Brain microvascular endothelial cell (primary cell): ENCODE measurements around the gene HLA-DOB.

Experiments used
- DNase-seq: peaks from one replicate; pipeline ENCODE4 v3.0.0-alpha.2; 2020
- H3K27ac ChIP-seq: fragments of 250-450 bp; sonication (Bioruptor Pico); 2 replicates; pipeline ENCODE4 v1.5.1; 2020; ENCODE audit warnings: mild to moderate bottlenecking, moderate library complexity
- H3K27me3 ChIP-seq: fragments of 250-450 bp; sonication (Bioruptor Pico); replicated peaks from 2 replicates; pipeline ENCODE4 v1.5.1; 2020; ENCODE audit warnings: mild to moderate bottlenecking
- H3K36me3 ChIP-seq: fragments of 250-450 bp; sonication (Bioruptor Pico); replicated peaks from 2 replicates; pipeline ENCODE4 v1.5.1; 2020; ENCODE audit warnings: mild to moderate bottlenecking
- H3K4me3 ChIP-seq: 2 replicates; pipeline ENCODE4 v1.5.1; 2011; ENCODE audit warnings: low read depth, mild to moderate bottlenecking, control low read depth, low read length, moderate library complexity
- in situ Hi-C: cut with HindIII; loops from 2 replicates; pipeline ENCODE4 v1.10.0; 2017; ENCODE audit warnings: low sequenced_read_pairs, low pct_ligation_motif_present
- TF ChIP-seq, protein P1 (sequence below): IDR thresholded peaks from 2 replicates; pipeline ENCODE4 v1.5.1; 2011; ENCODE audit warnings: low read depth, mild to moderate bottlenecking, moderate library complexity, low read length, control low read depth, inconsistent platforms; ENCODE audit errors: missing control alignments

HLA-DOB gene

DNA sequence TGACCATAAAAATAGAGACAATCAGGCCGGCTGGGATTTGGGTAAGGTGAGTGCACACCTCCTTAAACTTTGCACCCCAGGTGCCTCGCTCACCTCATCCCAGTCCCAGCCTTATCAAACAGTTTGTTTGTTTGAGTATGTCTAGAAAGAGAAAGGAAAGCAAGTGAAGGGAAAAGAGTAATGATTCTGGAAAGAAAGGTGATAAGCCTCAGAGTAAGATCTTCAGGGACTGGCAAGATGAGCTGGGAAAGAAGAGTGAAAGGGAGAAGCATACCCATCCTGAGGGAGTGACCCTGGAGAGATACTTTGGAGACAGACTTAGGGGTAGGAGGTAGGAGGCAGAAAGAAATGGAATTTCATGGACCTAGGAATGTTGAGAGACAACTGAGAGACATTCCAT lies 20.1 kb upstream of the HLA-DOB start:
- in situ Hi-C loops, result no loop called here
- H3K4me3 ChIP-seq, result no peak overlapping the region
- H3K27me3 ChIP-seq, result no peaks in the 10 kb centered on the region
- no peak overlapping the region for H3K27ac ChIP-seq
- peaks cover 17% of the 10 kb centered on the region for H3K36me3 ChIP-seq
- DNase-seq, result no peak
- TF ChIP-seq, protein P1, sequence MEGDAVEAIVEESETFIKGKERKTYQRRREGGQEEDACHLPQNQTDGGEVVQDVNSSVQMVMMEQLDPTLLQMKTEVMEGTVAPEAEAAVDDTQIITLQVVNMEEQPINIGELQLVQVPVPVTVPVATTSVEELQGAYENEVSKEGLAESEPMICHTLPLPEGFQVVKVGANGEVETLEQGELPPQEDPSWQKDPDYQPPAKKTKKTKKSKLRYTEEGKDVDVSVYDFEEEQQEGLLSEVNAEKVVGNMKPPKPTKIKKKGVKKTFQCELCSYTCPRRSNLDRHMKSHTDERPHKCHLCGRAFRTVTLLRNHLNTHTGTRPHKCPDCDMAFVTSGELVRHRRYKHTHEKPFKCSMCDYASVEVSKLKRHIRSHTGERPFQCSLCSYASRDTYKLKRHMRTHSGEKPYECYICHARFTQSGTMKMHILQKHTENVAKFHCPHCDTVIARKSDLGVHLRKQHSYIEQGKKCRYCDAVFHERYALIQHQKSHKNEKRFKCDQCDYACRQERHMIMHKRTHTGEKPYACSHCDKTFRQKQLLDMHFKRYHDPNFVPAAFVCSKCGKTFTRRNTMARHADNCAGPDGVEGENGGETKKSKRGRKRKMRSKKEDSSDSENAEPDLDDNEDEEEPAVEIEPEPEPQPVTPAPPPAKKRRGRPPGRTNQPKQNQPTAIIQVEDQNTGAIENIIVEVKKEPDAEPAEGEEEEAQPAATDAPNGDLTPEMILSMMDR, result no peak

DNA sequence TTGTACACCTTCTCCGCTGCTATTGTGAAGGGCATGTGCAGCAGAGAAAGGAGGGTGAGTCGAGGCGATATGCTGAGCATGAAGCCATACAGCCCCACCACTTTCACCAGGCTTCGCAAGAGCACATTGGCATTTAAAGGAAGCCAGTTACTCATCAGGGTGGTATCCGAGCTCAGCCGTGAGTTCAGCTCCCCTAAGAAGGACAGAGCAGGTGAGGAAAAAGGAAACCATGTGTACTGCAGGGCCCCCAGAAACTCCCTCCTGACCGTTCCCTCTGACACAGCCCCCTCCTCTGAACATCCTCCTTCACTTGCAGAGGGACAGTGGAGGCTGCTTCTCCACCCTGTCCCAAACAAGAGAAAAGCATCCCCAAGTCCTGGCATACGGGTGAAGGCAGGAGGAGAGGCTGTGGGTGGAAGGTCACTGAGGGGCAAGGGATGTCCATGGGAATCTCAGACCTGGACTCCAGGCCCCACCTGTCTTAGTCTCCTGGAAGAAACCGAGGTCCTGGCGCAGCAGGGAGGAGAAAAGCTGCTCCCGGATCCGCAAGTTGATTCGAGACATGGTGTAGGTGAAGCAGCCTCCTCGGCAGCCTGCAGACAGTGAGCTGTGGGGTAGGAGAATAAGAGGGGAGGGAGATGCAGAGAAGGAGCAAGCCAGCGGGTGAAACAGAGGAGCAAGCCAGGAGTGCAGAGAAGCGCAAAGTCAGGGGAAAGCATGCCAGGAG lies 18.5 kb upstream of the HLA-DOB start:
- Histone ChIP-seq H3K27ac (no peak overlapping the region), H3K36me3 (peaks cover 32% of the 10 kb centered on the region), H3K4me3 (no peak overlapping the region), H3K27me3 (no peaks in the 10 kb centered on the region)
- DNase-seq, result no peak
- in situ Hi-C loops, result no loop called here
- TF ChIP-seq, protein P1, result no peak

- Histone ChIP-seq H3K36me3 (peaks cover 41% of the 10 kb centered on the region), H3K27me3 (no peaks in the 10 kb centered on the region), H3K4me3 (no peak overlapping the region), H3K27ac (no peak overlapping the region)
- DNase-seq, result no peak
- in situ Hi-C loops, result no loop called here
- TF ChIP-seq, protein P1, result no peak
These were observed 16.9 kb upstream of the HLA-DOB start for GRCh38 chr6:32833664-32834063.

DNA sequence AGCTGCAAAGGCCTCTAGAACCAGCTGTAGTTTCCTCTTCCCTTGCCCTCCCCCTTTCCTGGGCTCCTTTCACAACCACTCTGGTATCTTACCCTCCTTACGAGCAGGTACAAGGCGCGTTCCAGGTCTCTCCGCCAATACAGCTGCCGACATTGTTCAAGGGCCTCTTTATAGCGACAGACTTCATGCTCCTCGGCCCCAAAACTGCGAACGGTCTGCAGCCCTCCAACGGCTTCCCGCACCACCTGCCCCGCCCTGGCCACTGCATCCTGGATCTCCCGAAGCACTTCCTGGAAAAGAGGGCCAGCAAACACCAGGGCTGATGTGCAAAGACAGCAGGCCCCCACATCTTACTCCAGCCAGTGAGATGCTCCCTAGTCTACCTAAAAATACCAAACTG lies 15.7 kb upstream of the HLA-DOB start:
- DNase-seq, result no peak
- H3K36me3 ChIP-seq, result peaks cover 41% of the 10 kb centered on the region
- in situ Hi-C loops, result no loop called here
- TF ChIP-seq, protein P1, result no peak
- no peak overlapping the region for H3K4me3 ChIP-seq
- H3K27me3 ChIP-seq, result no peaks in the 10 kb centered on the region
- H3K27ac ChIP-seq, result no peak overlapping the region

GRCh38 chr6:32830936-32831335 lies 14.1 kb upstream of the HLA-DOB start:
- in situ Hi-C loops, result no loop called here
- H3K4me3 ChIP-seq, result no peak overlapping the region
- TF ChIP-seq, protein P1, result no peak
- H3K27me3 ChIP-seq, result no peaks in the 10 kb centered on the region
- no peak for DNase-seq
- no peak overlapping the region for H3K27ac ChIP-seq
- peaks cover 37% of the 10 kb centered on the region for H3K36me3 ChIP-seq

GRCh38 chr6:32830017-32830416 lies 13.2 kb upstream of the HLA-DOB start:
- TF ChIP-seq, protein P1, result no peak
- Histone ChIP-seq H3K27me3 (no peaks in the 10 kb centered on the region), H3K4me3 (no peak overlapping the region), H3K27ac (no peak overlapping the region), H3K36me3 (peaks cover 37% of the 10 kb centered on the region)
- DNase-seq, result no peak
- in situ Hi-C loops, result no loop called here
